Right lobe of liver (tissue), 6 donors: ENCODE measurements around the gene PTPDC1. TPM values are rescaled to one million over a fixed set of nuclear protein-coding genes. Genes with fewer than 3 reads are reported as not detected.
"Not testable (repeated sequence)": the region's sequence is repeated elsewhere in the genome, so short reads cannot be mapped to it uniquely, and the experiment has no call there.

Experiments used
- ATAC-seq, 4 donors: fragments of 200-7000 bp; cut with Tn5 transposase; one replicate each; pipeline ENCODE4 v1.9.1; 2020; ENCODE audit warnings: mild to moderate bottlenecking in 4 of 4, moderate library complexity in 4 of 4
- DNase-seq, 3 donors: peaks; one replicate each; pipeline ENCODE4 v3.0.0-alpha.2; 2020
- H3K27ac ChIP-seq, 3 donors: fragments of 200-600 bp; one replicate each; pipeline ENCODE4 v1.8.0; 2022
- H3K27me3 ChIP-seq, 2 donors: fragments of 200-600 bp; one replicate each; pipeline ENCODE4 v1.8.0; 2022
- H3K36me3 ChIP-seq, 4 donors: fragments of 200-600 bp; sonication (generic) in 1 of 4; one replicate each; pipeline versions ENCODE4 v1.5.1 to v1.8.0; 2017 to 2022; ENCODE audit warnings: control low read depth in 1 of 4
- H3K4me1 ChIP-seq, 4 donors: fragments of 200-600 bp; sonication (generic) in 1 of 4; one replicate each; pipeline versions ENCODE4 v1.5.1 to v1.8.0; 2017 to 2022; ENCODE audit warnings: control low read depth in 1 of 4
- H3K4me3 ChIP-seq, 3 donors: fragments of 200-600 bp; one replicate each; pipeline ENCODE4 v1.8.0; 2022
- H3K9me3 ChIP-seq, 4 donors: fragments of 200-600 bp; sonication (generic) in 1 of 4; one replicate each; pipeline versions ENCODE4 v1.5.1 to v1.8.0; 2017 to 2022; ENCODE audit warnings: control low read depth in 1 of 4
- POLR2A ChIP-seq: fragments of 450-650 bp; IDR thresholded peaks from one replicate; pipeline ENCODE4 v1.6.1; 2017; ENCODE audit warnings: antibody characterized with exemption, mild to moderate bottlenecking
- WGBS: methylation state at CpG from one replicate; pipeline ENCODE4 v1.1.6; 2018; ENCODE audit warnings: low coverage, low lambda C conversion rate; ENCODE audit not compliant: insufficient coverage; ENCODE audit errors: missing lambda C conversion rate; 5-methylcytosine and 5-hydroxymethylcytosine counted together
- intact Hi-C, 2 donors: fragments of 100-400 bp; cut with DNase I; formaldehyde crosslinking; loops; one replicate each; pipeline versions ENCODE4 v1.11.2 to v1.14.1; 2022
- total RNA-seq, 6 experiments: library from RNA; depleted of rRNA in 2 of 6; stranded (reverse); fragments of >200 nt in 2 of 6; fragmentation: NEBNext Ultra II Directional in 3 of 6; extraction: Animal tissue kit (Norgen Biotek cat#: 25700) in 3 of 6; gene quantifications; one replicate each; pipeline versions ENCODE4 v1.1.0 to v1.2.4, GENCODE V29; 2016 to 2023
- TF ChIP-seq, protein P1 (sequence below), 4 donors: fragments of 200-600 bp in 3 of 4; fragments of 450-650 bp in 1 of 4; IDR thresholded peaks; one replicate each; pipeline versions ENCODE4 v1.5.1 to v1.8.0; 2016 to 2022; ENCODE audit warnings: antibody characterized with exemption in 4 of 4, mild to moderate bottlenecking in 2 of 4
- donor health status: DM: no; HTN: yes; CAD: no.
- donor health status: DM: no; HTN: no; CAD: no.
- donor health status: DM: no; HTN: no; CAD: no.
- donor health status: DM: no; HTN: yes; CAD: no.
- donor health status: DM: no; HTN: yes; CAD: no.

Gene PTPDC1
- total RNA-seq, 6 experiments from 2014 or later = 0.86 to 3.3 (median 1.8) TPM

DNA sequence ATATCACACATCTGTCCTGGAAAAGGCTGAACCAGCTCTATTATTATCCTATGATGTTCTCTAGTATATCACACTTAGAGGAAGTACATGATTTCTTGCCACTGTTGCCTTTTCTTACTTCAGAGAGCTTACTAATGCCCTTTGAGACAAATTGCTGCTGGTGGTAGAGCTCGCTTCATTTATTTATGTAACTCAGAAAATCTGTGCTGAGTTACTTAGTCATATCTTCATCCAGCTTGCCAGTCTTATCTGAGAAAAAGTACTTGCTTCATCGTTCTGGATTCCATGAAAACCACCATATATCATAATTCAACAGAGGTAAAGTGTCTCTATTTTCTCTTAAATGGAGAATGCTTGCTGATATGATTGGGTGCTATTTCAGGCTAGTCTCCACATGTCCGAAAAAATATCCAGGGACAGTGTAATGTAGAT is 26.6 kb downstream of the PTPDC1 start:
- H3K27me3 ChIP-seq = no peaks in the 10 kb centered on the region
- intact Hi-C loops = no loop called here
- ATAC-seq (no peak), DNase-seq (no peak)
- H3K4me3 ChIP-seq = no peak overlapping the region
- TF ChIP-seq, protein P1, sequence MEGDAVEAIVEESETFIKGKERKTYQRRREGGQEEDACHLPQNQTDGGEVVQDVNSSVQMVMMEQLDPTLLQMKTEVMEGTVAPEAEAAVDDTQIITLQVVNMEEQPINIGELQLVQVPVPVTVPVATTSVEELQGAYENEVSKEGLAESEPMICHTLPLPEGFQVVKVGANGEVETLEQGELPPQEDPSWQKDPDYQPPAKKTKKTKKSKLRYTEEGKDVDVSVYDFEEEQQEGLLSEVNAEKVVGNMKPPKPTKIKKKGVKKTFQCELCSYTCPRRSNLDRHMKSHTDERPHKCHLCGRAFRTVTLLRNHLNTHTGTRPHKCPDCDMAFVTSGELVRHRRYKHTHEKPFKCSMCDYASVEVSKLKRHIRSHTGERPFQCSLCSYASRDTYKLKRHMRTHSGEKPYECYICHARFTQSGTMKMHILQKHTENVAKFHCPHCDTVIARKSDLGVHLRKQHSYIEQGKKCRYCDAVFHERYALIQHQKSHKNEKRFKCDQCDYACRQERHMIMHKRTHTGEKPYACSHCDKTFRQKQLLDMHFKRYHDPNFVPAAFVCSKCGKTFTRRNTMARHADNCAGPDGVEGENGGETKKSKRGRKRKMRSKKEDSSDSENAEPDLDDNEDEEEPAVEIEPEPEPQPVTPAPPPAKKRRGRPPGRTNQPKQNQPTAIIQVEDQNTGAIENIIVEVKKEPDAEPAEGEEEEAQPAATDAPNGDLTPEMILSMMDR (IDR thresholded peaks at IDR 0.05) = no peak
- no peak for TF ChIP-seq POLR2A
- no peak overlapping the region for H3K27ac ChIP-seq
- 66% methylated on average over 3 of the region's 3 CpGs for WGBS
- no peaks in the 10 kb centered on the region for H3K4me1 ChIP-seq
- no peaks in the 10 kb centered on the region for H3K9me3 ChIP-seq
- no peaks in the 10 kb centered on the region for H3K36me3 ChIP-seq

DNA sequence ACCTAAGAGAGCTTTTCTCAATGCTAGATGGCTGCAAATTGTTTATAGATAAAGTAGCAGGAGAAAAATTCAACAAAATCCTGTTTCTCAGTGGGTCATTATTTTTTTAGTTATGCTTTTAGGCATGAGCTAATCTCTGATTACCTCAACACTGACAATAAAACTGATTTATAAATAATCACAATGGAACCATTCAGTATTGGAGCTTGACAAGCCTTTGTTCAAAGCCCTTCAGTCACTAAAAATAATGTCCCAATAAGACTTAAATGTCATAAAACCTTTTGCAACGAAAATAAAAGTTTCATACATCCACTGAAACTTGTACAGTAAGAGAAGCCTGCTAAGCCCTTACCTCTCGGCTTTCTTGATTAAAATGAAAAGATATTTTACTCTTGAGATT is 27.2 kb downstream of the PTPDC1 start:
- no peak overlapping the region for H3K4me3 ChIP-seq
- DNase-seq (no peak), ATAC-seq (no peak)
- no peak overlapping the region for H3K27ac ChIP-seq
- 70% methylated on average over 2 of the region's 2 CpGs for WGBS
- H3K27me3 ChIP-seq = no peaks in the 10 kb centered on the region
- intact Hi-C loops = no loop called here
- no peaks in the 10 kb centered on the region for H3K9me3 ChIP-seq
- H3K4me1 ChIP-seq = no peaks in the 10 kb centered on the region
- TF ChIP-seq, protein P1 (IDR thresholded peaks at IDR 0.05) = no peak
- TF ChIP-seq POLR2A = no peak
- no peaks in the 10 kb centered on the region for H3K36me3 ChIP-seq

DNA sequence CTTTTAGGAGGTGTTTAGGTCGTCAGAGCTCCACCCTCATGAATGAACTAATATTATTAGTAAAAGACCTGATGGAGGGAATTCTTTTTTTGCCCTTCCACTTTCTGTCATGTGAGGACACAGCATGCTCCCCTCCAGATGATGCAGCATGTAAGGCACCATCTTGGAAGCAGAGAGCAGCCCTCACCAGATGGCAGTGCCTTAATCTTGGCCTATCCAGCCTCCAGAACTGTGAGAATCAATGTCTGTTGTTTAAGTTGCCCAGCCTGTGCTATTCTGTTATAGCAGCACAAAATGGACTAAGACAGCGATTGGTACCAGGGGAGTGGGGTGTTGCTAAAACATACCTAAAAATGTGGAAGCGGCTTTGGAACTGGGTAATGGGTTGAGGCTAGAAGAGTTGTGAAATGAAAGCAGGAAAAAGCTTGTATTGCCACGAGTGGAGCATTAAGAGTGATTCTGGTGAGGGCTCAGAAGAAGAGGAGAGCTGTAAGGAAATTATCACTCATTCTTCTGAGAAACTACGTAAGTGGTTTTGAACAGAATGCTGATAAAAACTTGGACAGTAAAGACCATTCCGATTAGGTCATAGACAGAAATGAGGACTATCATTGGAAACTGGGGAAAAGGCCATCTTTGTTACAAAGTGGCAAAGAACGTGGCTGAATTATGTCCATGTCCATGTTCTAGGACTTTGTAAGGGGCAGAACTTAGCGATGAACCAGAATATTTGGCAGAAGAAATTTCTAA is 28.6 kb downstream of the PTPDC1 start:
- TF ChIP-seq, protein P1 (IDR thresholded peaks at IDR 0.05) = no peak
- TF ChIP-seq POLR2A = no peak
- H3K36me3 ChIP-seq = no peaks in the 10 kb centered on the region
- intact Hi-C loops = no loop called here
- no peak for ATAC-seq
- DNase-seq = no peak
- H3K9me3 ChIP-seq = no peaks in the 10 kb centered on the region
- H3K4me3 ChIP-seq = no peak overlapping the region
- no peaks in the 10 kb centered on the region for H3K4me1 ChIP-seq
- no peaks in the 10 kb centered on the region for H3K27me3 ChIP-seq
- H3K27ac ChIP-seq = no peak overlapping the region
- 80% methylated on average over 8 of the region's 8 CpGs for WGBS

DNA sequence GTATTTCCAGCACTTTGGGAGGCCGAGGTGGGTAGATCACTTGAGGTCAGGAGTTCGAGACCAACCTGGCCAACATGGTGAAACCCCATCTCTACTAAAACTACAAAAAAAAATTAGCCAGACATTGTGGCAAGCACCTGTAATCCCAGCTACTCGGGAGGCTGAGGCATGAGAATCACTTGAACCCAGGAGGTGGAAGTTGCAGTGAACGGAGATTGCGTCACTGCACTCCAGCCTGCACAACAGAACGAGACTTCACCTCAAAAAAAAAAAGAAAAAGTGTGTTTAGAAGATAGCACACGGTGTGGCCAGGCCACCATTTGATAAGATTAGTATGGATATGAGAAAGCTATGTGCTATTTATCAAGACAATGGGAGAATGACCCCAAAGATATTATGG is 35.8 kb downstream of the PTPDC1 start:
- H3K4me3 ChIP-seq, intact Hi-C loops, H3K9me3 ChIP-seq, DNase-seq, H3K27me3 ChIP-seq, ATAC-seq, H3K4me1 ChIP-seq, H3K27ac ChIP-seq, H3K36me3 ChIP-seq: not testable (repeated sequence)
- WGBS = 74% methylated on average over 7 of the region's 7 CpGs

DNA sequence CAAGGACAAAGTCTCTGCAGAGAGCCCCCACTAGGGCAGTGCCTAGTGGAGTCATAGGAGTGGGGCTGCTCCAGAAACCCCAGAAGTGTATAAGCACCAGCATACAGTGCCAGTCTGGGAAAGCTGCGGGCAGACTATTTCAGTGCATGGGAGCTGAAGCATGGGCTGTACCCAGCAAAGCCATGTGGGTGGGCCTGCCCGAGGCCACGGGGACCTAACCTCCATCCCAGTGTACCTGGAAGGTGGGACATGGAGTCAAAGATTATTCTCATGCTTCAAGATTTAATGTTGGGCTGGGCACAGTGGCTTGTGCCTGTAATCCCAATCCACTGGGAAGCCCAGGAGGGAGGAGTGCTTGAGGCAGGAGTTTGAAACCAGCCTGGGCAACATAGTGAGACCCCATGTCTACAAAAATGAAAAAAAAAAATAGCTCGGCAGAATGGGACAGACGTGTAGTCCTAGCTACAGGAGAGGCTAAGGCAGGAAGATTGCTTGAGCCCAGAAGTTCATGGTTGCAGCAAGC is 36.7 kb downstream of the PTPDC1 start:
- no peak overlapping the region for H3K27ac ChIP-seq
- ATAC-seq = peak in 1 of 4 donors; percentile 16

More for the DNA sequence above, 36.7 kb downstream of the PTPDC1 start:
- Histone ChIP-seq H3K27me3 (no peaks in the 10 kb centered on the region), H3K9me3 (no peaks in the 10 kb centered on the region), H3K4me1 (no peaks in the 10 kb centered on the region), H3K4me3 (no peak overlapping the region), H3K36me3 (no peaks in the 10 kb centered on the region)
- 97% methylated on average over 4 of the region's 5 CpGs for WGBS
- no peak for TF ChIP-seq POLR2A
- TF ChIP-seq, protein P1 (IDR thresholded peaks at IDR 0.05) = no peak
- intact Hi-C loops = no loop called here
- DNase-seq = no peak
